Measurements from ENCODE around the gene AMOTL1. TPM values are rescaled to one million over a fixed set of nuclear protein-coding genes. Genes with fewer than 3 reads are reported as not detected.

Gene AMOTL1
- total RNA-seq, 4 donors from 2014 or later = 150 to 393 (median 244) TPM

- intact Hi-C loops (cut with DNase I; ENCODE audit: low total_unique reads) = loop anchor here (2.0 to 10.0 kb wide), 4 partner anchors 25 to 325 kb away; no protein-coding TSS in a partner anchor
- peak; percentile 20 to 27 for ATAC-seq
- DNase-seq = peak; percentile 51 to 66
- peak overlapping the region; percentile 91 to 97 (median 94) for H3K4me3 ChIP-seq
- H3K36me3 ChIP-seq = no peaks in the 10 kb centered on the region
- TF ChIP-seq CTCF (IDR thresholded peaks at IDR 0.05 in 4 of 5, conservative IDR thresholded peaks at IDR 0.05 in 1 of 5) (no peak), POLR2A (IDR thresholded peaks at IDR 0.05) (no peak)
- no peaks in the 10 kb centered on the region for H3K27me3 ChIP-seq
- peak overlapping the region; percentile 96 to 98 (median 98) for H3K27ac ChIP-seq
- peaks cover 43 to 55% of the 10 kb centered on the region in 2 donors for H3K4me1 ChIP-seq
- no peaks in the 10 kb centered on the region for H3K9me3 ChIP-seq
- in situ Hi-C loops (cut with MboI; ENCODE audit: low sequenced_read_pairs in 4 of 4) = loop anchor here in 3 of 4 donors (10.0 to 25.0 kb wide), 2 partner anchors 145 to 317 kb away; partner anchors contain the start of gene ENDOD1 (in 1 of the 3)
Observed at GRCh38 chr11:94769880-94770279, 1.7 kb downstream of the AMOTL1 start.

GRCh38 chr11:94770563-94771120 lies 2.5 kb downstream of the AMOTL1 start:
- H3K4me3 ChIP-seq = peak overlapping the region; percentile 91 to 97 (median 94)
- peaks cover 50 to 62% of the 10 kb centered on the region in 2 donors for H3K4me1 ChIP-seq
- TF ChIP-seq CTCF (IDR thresholded peaks at IDR 0.05 in 4 of 5, conservative IDR thresholded peaks at IDR 0.05 in 1 of 5) (no peak), POLR2A (IDR thresholded peaks at IDR 0.05) (no peak)
- H3K36me3 ChIP-seq = no peaks in the 10 kb centered on the region
- no peak for ATAC-seq
- intact Hi-C loops (cut with DNase I; ENCODE audit: low total_unique reads) (no loop called here), in situ Hi-C loops (cut with MboI; ENCODE audit: low sequenced_read_pairs in 4 of 4) (loop anchor here in 1 of 4 donors (25.0 kb wide), 1 partner anchor 317 kb away; the partner anchor contains the start of gene ENDOD1)
- H3K9me3 ChIP-seq = no peaks in the 10 kb centered on the region
- DNase-seq = no peak
- no peaks in the 10 kb centered on the region for H3K27me3 ChIP-seq
- H3K27ac ChIP-seq = peak overlapping the region; percentile 96 to 98 (median 98)

GRCh38 chr11:94771390-94771789 lies 3.2 kb downstream of the AMOTL1 start:
- TF ChIP-seq POLR2A (IDR thresholded peaks at IDR 0.05) = no peak
- TF ChIP-seq CTCF (IDR thresholded peaks at IDR 0.05 in 4 of 5, conservative IDR thresholded peaks at IDR 0.05 in 1 of 5) = no peak
- H3K4me1 ChIP-seq = peaks cover 57 to 70% of the 10 kb centered on the region in 2 donors

GRCh38 chr11:94771951-94772350 lies 3.8 kb downstream of the AMOTL1 start:
- H3K27ac ChIP-seq = peak overlapping the region; percentile 96 to 98 (median 98)
- H3K27me3 ChIP-seq = no peaks in the 10 kb centered on the region
- peaks cover 63 to 76% of the 10 kb centered on the region in 2 donors for H3K4me1 ChIP-seq
- in situ Hi-C loops (cut with MboI; ENCODE audit: low sequenced_read_pairs in 4 of 4) = loop anchor here in 1 of 4 donors (25.0 kb wide), 1 partner anchor 315 kb away; the partner anchor contains the start of gene ENDOD1
- TF ChIP-seq POLR2A (IDR thresholded peaks at IDR 0.05) = no peak
- no peak for TF ChIP-seq CTCF (IDR thresholded peaks at IDR 0.05 in 4 of 5, conservative IDR thresholded peaks at IDR 0.05 in 1 of 5)
- ATAC-seq (no peak), DNase-seq (no peak)
- H3K9me3 ChIP-seq = no peaks in the 10 kb centered on the region
- H3K36me3 ChIP-seq = no peaks in the 10 kb centered on the region
- peak overlapping the region in 3 of 4 donors; percentile 18 to 93 (median 91) for H3K4me3 ChIP-seq
- intact Hi-C loops (cut with DNase I; ENCODE audit: low total_unique reads) = no loop called here

More at GRCh38 chr11:94771390-94771789, 3.2 kb downstream of the AMOTL1 start:
- Histone ChIP-seq H3K27me3 (no peaks in the 10 kb centered on the region), H3K4me3 (peak overlapping the region; percentile 18 to 93 (median 56)), H3K36me3 (no peaks in the 10 kb centered on the region), H3K27ac (peak overlapping the region; percentile 96 to 98 (median 98)), H3K9me3 (no peaks in the 10 kb centered on the region)
- ATAC-seq = peak; percentile 8 to 13
- DNase-seq = peak; percentile 46 to 51
- intact Hi-C loops (cut with DNase I; ENCODE audit: low total_unique reads) (no loop called here), in situ Hi-C loops (cut with MboI; ENCODE audit: low sequenced_read_pairs in 4 of 4) (loop anchor here in 1 of 4 donors (25.0 kb wide), 1 partner anchor 316 kb away; the partner anchor contains the start of gene ENDOD1)
